Cerebellar cortex (tissue), 1 donor: ENCODE measurements around the gene NKAIN2.
A peak's percentile ranks its signal among the peaks of the same experiment; 100 is the strongest.
"Not testable (repeated sequence)": the region's sequence is repeated elsewhere in the genome, so short reads cannot be mapped to it uniquely, and the experiment has no call there.

Source experiments
- DNase-seq: peaks from one replicate; pipeline ENCODE4 v3.0.0-alpha.2; 2015; ENCODE audit warnings: low spot score

The NKAIN2 gene

DNA sequence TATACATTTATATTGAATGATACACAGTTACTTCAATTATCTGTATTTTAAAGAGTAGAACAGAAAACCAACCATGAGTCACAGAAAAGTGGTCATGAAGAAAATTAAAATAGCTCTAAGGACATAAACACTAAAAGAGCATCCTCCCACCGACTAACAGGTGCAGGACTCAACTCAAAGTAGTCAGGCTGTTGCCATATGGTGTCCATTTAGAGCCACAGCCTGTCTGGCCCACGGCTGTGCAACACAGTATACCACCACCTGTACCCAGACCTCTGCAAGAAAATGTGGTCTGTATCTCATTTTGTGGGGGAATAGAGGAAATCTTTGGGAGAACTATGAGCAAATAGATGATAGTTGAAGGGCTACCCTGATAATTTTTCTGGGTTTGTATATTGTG lies 708.8 kb downstream of the NKAIN2 start:
- DNase-seq = peak; percentile 81

DNA sequence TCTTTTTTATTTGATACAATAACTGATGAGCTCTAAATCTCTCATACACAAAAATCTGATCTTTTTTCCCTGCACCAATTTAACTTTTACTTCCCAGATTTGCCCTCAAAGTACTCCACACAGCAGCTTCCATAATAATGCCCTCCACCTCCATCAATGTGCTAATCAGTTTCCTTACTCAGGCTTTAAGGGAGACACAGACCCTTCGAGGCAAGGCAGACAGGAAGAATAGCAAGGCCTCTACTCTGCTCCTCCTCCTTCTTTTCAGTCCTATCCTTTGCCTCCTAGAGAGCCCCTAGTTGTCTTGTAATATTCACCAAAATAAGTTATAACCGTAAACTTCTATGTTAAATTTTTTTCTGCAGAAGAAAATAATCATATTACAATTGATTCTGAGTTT lies 713.7 kb downstream of the NKAIN2 start:
- no peak for DNase-seq

- no peak for DNase-seq
These were observed 716.8 kb downstream of the NKAIN2 start for GRCh38 chr6:124520514-124520913.

- DNase-seq = no peak
These were observed 718.7 kb downstream of the NKAIN2 start for GRCh38 chr6:124522335-124522734.

GRCh38 chr6:124524491-124525200 lies 721.0 kb downstream of the NKAIN2 start:
- no peak for DNase-seq

GRCh38 chr6:124530926-124531325 lies 727.3 kb downstream of the NKAIN2 start:
- no peak for DNase-seq

- no peak for DNase-seq
These were observed 731.6 kb downstream of the NKAIN2 start for GRCh38 chr6:124535299-124535698.

DNA sequence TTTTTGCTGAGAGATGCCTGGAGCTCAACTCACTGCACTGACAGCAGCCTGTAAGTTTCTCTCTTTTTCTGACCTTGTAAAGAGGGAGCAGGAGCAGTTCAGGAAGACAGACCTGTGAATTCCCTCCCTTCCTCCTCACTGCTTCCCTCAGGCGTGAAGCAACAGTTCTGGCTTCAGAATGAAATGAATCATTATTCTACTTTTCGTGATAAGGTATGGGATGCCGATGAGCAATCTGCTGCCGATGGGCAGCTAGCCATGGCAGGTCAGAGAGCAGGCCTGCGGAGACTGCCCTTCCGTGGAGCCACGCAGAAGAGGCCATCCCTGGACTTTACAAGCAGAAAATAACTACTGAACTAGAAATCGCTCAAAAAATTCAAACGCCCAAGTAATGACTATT lies 732.1 kb downstream of the NKAIN2 start:
- peak; percentile 44 for DNase-seq

DNA sequence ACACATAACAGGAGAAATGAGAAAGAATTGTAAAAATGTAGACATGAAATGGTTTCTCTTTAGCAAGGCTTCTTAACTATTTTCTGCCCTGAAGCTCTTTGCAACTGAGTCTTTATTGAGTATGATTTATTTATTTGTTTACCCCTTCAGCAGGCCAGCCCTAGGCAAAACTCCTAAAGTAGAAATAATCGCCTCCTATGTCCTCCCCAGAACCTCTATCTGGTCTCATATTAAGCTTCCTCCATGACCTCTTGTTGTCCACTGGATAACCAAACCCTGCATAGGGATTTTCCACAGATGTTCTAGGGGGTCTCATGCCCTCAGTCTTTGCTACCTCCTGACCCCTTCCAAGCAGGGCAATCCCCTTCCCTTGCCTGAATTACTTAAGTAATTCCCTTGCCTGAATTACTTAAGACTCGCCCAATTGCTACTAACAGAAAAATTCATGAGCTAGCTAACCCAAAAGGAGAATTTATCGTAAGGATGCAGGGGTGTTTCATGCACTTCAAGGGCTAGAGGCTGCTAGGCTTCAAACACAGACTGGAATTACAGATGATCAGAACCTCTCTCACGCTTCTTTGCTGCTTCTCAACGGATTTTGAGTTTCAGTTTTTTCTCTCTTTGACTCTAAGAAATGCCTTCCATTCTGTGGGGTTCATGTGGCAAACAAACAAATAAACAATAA lies 732.6 kb downstream of the NKAIN2 start:
- DNase-seq = no peak

DNA sequence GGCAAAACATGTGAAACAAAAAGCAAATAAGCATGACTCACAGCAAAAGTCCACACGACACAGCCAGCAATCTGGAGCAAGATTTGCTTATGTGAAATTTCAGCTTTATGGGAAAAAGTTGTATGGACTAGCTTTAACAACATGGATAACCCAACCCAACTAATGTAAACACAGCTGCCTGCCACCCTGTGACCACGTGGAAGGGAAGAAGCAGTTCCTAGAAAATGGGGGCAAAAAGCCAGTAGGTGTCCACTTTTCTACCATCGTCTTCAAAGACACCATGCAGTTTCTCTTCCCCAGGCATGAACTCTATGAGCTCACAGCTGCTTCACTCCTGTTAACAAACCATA lies 733.2 kb downstream of the NKAIN2 start:
- no peak for DNase-seq

- DNase-seq = no peak
These were observed 735.4 kb downstream of the NKAIN2 start for GRCh38 chr6:124539096-124539495.

DNA sequence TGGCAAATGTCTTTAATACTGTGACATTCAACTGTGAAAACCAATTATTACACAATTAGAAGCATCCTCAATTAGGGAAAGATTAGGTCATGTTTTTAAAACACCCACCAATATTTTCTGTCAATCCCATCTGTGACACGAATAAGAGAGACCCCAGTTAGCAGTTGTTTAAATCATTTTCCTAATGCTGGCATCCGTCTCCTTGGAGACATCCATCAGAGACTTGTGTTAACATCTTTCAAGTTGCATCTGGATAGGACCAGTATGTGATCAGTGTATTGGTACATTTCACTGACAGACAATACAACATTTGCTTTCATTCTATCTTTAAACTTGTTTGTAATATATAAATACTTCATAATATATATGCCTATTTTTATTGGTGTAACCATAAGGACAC lies 737.9 kb downstream of the NKAIN2 start:
- no peak for DNase-seq

DNA sequence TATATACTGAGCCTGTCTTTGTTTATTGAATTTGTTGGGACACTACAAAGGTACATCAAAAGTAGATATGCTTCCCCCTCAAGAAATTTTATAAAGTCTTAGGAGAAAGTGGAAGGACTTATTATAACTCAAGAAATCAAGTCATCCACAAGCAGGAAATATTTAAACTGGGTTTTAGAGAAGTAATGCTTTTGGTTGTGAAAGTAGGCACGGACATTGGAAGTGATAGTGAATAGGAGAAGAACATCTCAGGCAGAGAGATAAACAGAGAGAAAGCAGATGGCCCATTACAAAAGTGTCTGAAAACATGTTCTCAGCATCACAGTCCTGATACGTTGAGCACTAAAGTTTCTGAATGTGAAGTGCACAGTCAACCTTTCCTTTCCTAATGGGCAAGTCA lies 742.9 kb downstream of the NKAIN2 start:
- no peak for DNase-seq

DNA sequence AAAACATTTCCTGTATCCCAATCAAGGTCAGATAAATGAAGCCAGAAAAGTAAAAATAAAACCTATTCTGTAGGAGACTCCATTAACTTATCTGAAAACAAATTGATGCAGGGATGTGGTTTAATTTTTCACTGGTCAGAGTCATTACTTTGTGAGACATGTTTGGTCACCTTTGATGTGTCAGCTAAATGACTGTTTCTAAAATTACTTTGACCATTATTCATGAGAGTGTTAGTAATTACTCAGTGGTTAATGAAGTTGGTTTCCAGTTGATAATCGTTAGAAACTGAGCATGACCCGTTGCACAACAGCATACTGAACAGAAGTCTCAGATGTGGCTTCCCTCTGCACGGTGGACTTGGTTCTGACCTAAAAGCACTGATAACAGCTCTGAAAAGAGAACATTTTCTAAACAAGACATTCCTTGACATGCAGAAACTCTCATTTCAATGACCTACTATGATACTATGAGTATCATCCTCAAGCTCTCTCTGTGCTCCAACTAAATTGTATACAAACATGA lies 748.1 kb downstream of the NKAIN2 start:
- DNase-seq = no peak

DNA sequence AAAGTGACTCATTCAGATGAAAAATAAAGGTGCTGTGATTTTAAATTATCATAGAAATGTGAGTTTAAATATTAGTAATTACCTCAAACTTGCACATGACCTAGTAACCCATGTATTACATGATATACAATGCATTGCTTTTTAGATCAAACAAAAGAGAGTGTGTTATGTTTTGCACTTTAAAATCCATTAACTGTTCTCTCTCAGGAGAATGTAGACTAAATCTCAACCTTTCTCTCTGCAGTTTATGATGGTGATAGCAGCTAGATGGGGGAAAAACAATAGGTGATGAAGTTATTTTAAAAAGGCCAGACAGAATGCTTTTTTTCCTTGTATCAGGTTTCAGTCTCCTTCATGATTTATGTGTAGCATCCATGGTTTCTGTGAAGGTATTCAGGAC lies 754.2 kb downstream of the NKAIN2 start:
- no peak for DNase-seq

GRCh38 chr6:124560078-124560477 lies 756.4 kb downstream of the NKAIN2 start:
- not testable (repeated sequence) for DNase-seq

- peak; percentile 23 for DNase-seq
These were observed 757.4 kb downstream of the NKAIN2 start for GRCh38 chr6:124560873-124561567.

- no peak for DNase-seq
These were observed 758.0 kb downstream of the NKAIN2 start for GRCh38 chr6:124561635-124562130.

DNA sequence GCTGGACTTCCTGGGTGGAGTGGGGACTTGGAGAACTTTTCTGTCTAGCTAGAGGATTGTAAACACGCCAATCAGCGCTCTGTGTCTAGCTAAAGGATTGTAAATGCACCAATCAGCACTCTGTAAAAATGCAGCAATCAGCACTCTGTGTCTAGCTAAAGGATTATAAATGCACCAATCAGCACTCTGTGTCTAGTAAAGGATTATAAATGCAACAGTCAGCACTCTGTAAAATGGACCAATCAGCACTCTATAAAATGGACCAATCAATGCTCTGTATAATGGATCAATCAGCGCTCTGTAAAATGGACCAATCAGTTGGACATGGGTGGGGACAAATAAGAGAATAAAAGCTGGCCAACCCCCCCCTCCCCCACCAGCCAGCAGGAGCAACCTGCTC lies 760.5 kb downstream of the NKAIN2 start:
- DNase-seq = not testable (repeated sequence)

DNA sequence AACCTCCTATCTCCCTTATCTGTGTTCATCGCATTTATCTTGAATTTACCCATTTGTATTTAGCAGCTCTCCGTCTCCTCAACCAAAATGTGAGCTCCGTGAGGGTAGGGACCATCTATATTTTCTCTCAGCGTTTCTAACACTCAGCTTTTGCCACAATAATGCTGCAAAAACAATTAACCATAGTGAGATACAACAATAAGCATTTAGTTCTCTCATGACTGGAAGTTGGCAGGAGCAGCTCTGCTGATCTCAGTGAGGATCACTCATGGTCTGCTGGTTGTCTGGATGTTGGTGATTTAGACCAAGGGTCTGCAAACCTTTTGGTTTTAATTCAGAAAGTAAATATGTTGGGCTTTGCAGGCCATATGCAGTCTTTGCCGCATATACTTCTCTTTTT lies 763.7 kb downstream of the NKAIN2 start:
- no peak for DNase-seq

DNA sequence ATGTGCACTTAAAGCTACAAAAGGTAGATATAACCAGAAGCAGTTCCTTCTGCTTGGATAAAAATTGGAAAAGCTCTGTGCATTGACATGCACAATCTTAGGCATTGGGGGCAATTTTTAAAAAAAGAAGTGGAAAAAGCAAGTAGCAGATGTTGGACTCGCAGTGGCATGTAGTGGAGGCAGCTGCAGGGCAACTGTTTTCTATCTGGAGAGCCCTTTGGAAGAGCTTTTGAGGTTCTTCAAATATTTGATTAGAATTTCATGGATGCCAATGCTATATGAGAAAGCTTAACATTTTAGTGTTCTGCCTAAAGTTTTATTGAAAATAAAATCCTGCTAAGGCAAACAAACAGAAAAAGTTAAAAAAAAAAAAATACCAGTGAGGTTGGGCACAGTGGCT lies 770.3 kb downstream of the NKAIN2 start:
- no peak for DNase-seq

GRCh38 chr6:124577734-124578281 lies 774.1 kb downstream of the NKAIN2 start:
- no peak for DNase-seq

GRCh38 chr6:124590001-124590400 lies 786.3 kb downstream of the NKAIN2 start:
- no peak for DNase-seq
